Left colon (tissue), 2 donors: ENCODE data around the gene COPS2. TPM values are rescaled to one million over a fixed set of nuclear protein-coding genes. Genes with fewer than 3 reads are reported as not detected.
A peak's percentile ranks its signal among the peaks of the same experiment; 100 is the strongest.

ENCODE experiments used
- ATAC-seq: fragments of 200-7000 bp; cut with Tn5 transposase; one replicate; pipeline ENCODE4 v1.9.1; 2020; ENCODE audit warnings: mild to moderate bottlenecking, moderate library complexity
- DNase-seq, 2 donors: peaks; one replicate each; pipeline ENCODE4 v3.0.0-alpha.2; 2020
- intact Hi-C, 2 donors: fragments of 100-400 bp; cut with DNase I in 1 of 2; cut with micrococcal nuclease in 1 of 2; formaldehyde crosslinking; loops; one replicate each; pipeline versions ENCODE4 v1.11.2 to v1.14.0; 2022; cut with DNase I, micrococcal nuclease
- total RNA-seq, 2 donors: library from RNA; stranded (reverse); fragmentation: NEBNext Ultra II Directional; extraction: Animal tissue kit (Norgen Biotek cat#: 25700); gene quantifications; one replicate each; pipeline ENCODE4 v1.2.1, GENCODE V29; 2021
- donor health status: DM: no; HTN: no; CAD: no.
- donor health status: DM: yes; HTN: yes; CAD: no.

The COPS2 gene
- total RNA-seq, 2 donors from 2014 or later: 44.3 to 48.1 TPM

DNA sequence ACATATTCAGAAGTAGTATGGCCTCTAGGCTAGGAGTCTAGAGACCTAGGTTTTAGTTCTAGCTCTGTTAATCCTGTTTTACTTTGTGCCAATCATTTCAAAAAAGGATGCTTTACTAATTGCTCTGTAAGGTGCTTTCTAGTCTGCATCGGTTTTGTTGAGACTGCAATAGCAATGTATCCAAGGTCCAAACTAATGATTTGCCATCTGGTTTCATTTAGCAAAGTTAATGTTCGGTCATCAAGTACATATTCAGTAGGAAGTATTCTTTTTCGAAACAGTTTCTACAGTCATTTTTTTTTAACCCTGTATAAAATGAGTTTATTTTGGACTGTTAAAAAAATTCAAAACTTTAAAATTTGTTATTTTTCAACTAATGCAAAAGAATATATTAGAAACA lies 12.6 kb upstream of the COPS2 start:
- intact Hi-C loops: no loop called here
- DNase-seq: no peak

GRCh38 chr15:49164865-49165264 lies 9.5 kb upstream of the COPS2 start:
- intact Hi-C loops: no loop called here
- ATAC-seq (no peak), DNase-seq (no peak)

More for the DNA sequence above, 12.6 kb upstream of the COPS2 start:
- ATAC-seq: no peak

GRCh38 chr15:49163678-49164077 lies 8.3 kb upstream of the COPS2 start:
- DNase-seq (no peak), ATAC-seq (no peak)
- intact Hi-C loops: no loop called here

DNA sequence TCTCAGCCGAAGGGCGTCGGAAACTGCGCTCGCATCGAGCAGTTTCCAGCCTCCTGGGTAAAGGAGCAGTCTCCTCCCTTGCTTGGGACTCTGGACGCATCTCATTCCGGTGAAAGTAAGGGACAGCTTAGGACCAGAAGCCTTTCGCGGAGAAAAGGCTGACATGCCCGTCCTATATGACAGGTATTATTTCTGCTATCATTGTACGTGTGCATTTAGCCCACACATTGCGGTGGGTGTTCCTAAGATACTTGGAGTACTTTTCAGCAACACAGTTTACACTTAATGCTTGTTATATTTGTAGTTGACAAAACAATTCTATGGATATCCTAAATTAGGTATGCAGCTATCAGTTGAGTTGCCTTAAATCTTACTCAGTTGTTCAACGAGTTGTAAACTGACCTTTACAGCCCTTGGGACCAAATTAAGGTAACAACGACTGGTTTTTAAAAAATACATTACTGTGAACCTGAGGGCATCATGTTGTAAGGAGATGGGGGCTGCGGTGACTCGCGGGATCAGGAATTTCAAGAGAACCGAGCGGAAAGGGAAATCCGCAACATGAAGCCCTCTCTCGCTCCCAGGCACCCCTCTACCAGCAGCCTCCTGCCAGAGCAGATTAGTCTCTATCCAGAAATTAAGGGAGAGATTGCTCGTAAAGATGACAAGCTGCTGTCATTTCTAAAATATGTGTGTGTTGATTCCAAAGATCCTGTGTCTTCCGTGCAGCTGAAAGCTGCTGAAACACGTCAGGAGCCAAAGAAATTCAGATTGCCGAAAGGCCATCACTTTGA lies 632 bp upstream of the COPS2 start:
- intact Hi-C loops: no loop called here
- ATAC-seq (no peak), DNase-seq (peak in 1 of 2 donors; percentile 23)

GRCh38 chr15:49154799-49155109 lies 645 bp downstream of the COPS2 start:
- peak; percentile 17 for ATAC-seq
- no peak for DNase-seq
- intact Hi-C loops: no loop called here

- intact Hi-C loops: no loop called here
- DNase-seq (no peak), ATAC-seq (no peak)
These were observed 1.0 kb downstream of the COPS2 start for GRCh38 chr15:49154359-49154758.

- no peak for DNase-seq
- ATAC-seq: no peak
- intact Hi-C loops: no loop called here
These were observed 2.7 kb downstream of the COPS2 start for GRCh38 chr15:49152552-49153312.

DNA sequence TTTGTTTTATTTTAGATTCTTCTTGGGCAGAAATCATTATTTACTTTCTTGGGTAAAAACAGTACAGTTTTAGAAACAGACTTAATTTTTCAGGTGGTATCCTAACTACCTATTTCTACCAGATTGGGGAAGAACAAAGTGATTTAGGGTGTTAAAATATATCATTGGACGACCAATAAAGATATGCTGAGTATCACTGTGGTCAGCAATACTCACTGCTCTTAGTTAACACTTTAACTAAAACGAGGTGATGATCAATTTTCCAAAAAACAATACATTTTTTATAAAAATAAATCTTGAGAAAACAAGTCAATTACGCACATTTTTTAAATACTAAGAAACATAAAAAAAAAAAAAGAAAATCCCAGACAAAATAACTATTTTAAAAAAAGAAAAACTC lies 3.6 kb downstream of the COPS2 start:
- intact Hi-C loops: no loop called here
- DNase-seq (no peak), ATAC-seq (no peak)

GRCh38 chr15:49148727-49149126 lies 6.7 kb downstream of the COPS2 start:
- intact Hi-C loops: loop anchor here in 1 of 2 donors (10.0 kb wide), 1 partner anchor 284 kb away; no protein-coding TSS in a partner anchor
- ATAC-seq: no peak
- DNase-seq: no peak

DNA sequence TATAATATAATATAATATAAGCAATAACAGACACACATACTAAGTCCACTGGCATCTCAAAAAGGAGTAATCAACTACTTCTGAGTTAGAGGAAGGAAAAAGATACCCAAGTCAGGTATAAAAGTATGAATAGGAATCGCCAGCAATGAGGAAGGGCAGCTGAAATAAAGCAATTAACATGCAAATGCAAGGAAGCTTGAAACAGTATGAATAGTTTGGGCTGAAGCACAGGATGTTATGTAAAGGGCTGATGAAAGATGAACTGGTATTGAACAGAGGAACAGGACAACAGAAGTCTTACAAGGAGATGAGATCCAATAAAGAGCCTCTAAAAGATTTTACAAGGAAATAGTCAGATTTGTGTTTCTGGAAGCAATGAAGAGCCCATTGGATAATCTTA lies 7.1 kb downstream of the COPS2 start:
- DNase-seq (no peak), ATAC-seq (peak; percentile 45)
- intact Hi-C loops: loop anchor here in 1 of 2 donors (10.0 kb wide), 1 partner anchor 283 kb away; no protein-coding TSS in a partner anchor

GRCh38 chr15:49145651-49146609 lies 9.5 kb downstream of the COPS2 start:
- peak in 1 of 2 donors; percentile 13 for DNase-seq
- peak; percentile 44 for ATAC-seq
- intact Hi-C loops: loop anchor here in 1 of 2 donors (10.0 kb wide), 1 partner anchor 281 kb away; no protein-coding TSS in a partner anchor

- ATAC-seq (no peak), DNase-seq (no peak)
- intact Hi-C loops: loop anchor here in 1 of 2 donors (10.0 kb wide), 1 partner anchor 273 kb away; no protein-coding TSS in a partner anchor
These were observed 17.5 kb downstream of the COPS2 start for GRCh38 chr15:49137861-49138260.

DNA sequence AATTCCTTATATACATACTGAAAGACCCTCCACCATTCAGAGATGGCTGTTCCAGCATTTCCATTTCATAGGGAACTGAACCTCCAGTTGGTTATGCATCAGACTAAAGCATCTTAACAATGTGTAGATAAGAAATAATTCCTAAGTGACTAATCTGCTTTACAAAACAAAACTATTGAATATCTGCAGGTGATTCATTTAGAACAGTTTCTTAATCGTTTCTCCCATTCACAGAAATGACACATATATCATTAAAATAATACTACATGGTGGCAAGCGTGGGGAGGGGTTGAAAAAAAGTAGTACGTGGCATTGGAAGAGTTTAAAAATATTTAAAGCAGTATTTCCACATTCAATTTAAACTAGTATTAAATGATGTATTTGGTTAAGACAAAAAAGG lies 19.5 kb downstream of the COPS2 start:
- ATAC-seq: no peak
- no peak for DNase-seq
- intact Hi-C loops: loop anchor here in 1 of 2 donors (10.0 kb wide), 1 partner anchor 271 kb away; no protein-coding TSS in a partner anchor

DNA sequence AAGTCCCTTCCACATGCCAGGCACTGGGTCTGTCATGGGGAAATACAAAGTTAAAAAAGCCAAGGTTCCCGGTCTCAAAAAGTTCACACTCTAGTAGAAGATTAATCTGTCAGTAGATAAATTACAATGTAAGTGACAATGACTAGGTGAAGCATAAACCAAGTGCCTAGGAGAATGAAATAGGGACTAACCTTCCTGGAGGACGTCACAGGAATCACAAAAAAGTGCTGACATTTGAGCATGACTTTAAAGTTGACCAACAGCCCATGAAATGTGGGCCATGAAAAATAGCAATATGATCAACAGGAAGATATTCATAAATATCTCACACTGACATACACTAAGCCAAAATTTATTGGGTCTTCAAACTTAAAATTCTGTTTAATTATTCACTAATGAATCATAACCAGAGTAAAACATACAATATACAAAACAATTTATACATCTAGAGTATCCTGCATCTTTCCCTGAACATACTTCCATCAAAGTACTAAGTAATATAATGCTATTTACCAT lies 20.0 kb downstream of the COPS2 start:
- intact Hi-C loops: loop anchor here in 1 of 2 donors (10.0 kb wide), 1 partner anchor 271 kb away; no protein-coding TSS in a partner anchor
- DNase-seq: no peak
- ATAC-seq: no peak

GRCh38 chr15:49134683-49135341 lies 20.6 kb downstream of the COPS2 start:
- intact Hi-C loops: loop anchor here in 1 of 2 donors (10.0 kb wide), 1 partner anchor 270 kb away; no protein-coding TSS in a partner anchor
- no peak for ATAC-seq
- no peak for DNase-seq

GRCh38 chr15:49131403-49131802 lies 24.0 kb downstream of the COPS2 start:
- intact Hi-C loops: loop anchor here in 1 of 2 donors (10.0 kb wide), 1 partner anchor 267 kb away; no protein-coding TSS in a partner anchor

GRCh38 chr15:49124371-49124770 lies 31.0 kb downstream of the COPS2 start:
- DNase-seq: no peak
- intact Hi-C loops: no loop called here
- no peak for ATAC-seq

More at GRCh38 chr15:49131403-49131802, 24.0 kb downstream of the COPS2 start:
- DNase-seq: no peak
- no peak for ATAC-seq

GRCh38 chr15:49122541-49123062 lies 32.8 kb downstream of the COPS2 start:
- intact Hi-C loops: no loop called here
- ATAC-seq (no peak), DNase-seq (no peak)
